Mucosa of descending colon (tissue), 3 donors: Measurements from ENCODE around the gene FCHSD1. TPM values are rescaled to one million over a fixed set of nuclear protein-coding genes. Genes with fewer than 3 reads are reported as not detected.

Experiments used
- ATAC-seq: fragments of 200-7000 bp; cut with Tn5 transposase; one replicate; pipeline ENCODE4 v1.9.1; 2020; ENCODE audit warnings: mild to moderate bottlenecking, moderate library complexity
- DNase-seq, 3 donors: peaks; one replicate each; pipeline ENCODE4 v3.0.0-alpha.2; 2020
- H3K36me3 ChIP-seq: fragments of 200-600 bp; one replicate; pipeline ENCODE4 v1.8.0; 2021; ENCODE audit warnings: low read depth, mild to moderate bottlenecking
- H3K4me1 ChIP-seq: fragments of 200-600 bp; one replicate; pipeline ENCODE4 v1.8.0; 2021; ENCODE audit warnings: low read depth, mild to moderate bottlenecking
- H3K4me3 ChIP-seq: fragments of 200-600 bp; one replicate; pipeline ENCODE4 v1.8.0; 2021; ENCODE audit warnings: mild to moderate bottlenecking
- H3K9me3 ChIP-seq: fragments of 200-600 bp; one replicate; pipeline ENCODE4 v1.8.0; 2021; ENCODE audit warnings: mild to moderate bottlenecking
- intact Hi-C, 2 donors: fragments of 100-400 bp; cut with DNase I in 1 of 2; cut with micrococcal nuclease in 1 of 2; formaldehyde crosslinking; loops; one replicate each; pipeline versions ENCODE4 v1.11.0 to v1.11.1; 2022; cut with DNase I, micrococcal nuclease
- total RNA-seq, 3 donors: library from RNA; stranded (reverse); fragmentation: NEBNext Ultra II Directional in 2 of 3; extraction: Animal tissue kit (Norgen Biotek cat#: 25700) in 2 of 3; gene quantifications; one replicate each; pipeline versions ENCODE4 v1.2.1 to v1.2.4, GENCODE V29; 2021 to 2023
- TF ChIP-seq, protein P1 (sequence below): fragments of 200-600 bp; IDR thresholded peaks from one replicate; pipeline ENCODE4 v1.8.0; 2022; ENCODE audit warnings: antibody characterized with exemption, mild to moderate bottlenecking
- donor health status: DM: no; HTN: no; CAD: no; lungs with moderate emphysema.
- donor health status: DM: no; HTN: no; CAD: no.
- donor health status: DM: no; HTN: yes; CAD: no.

The FCHSD1 gene
- total RNA-seq, 3 donors from 2014 or later: 16.3 to 23.3 (median 17.6) TPM

DNA sequence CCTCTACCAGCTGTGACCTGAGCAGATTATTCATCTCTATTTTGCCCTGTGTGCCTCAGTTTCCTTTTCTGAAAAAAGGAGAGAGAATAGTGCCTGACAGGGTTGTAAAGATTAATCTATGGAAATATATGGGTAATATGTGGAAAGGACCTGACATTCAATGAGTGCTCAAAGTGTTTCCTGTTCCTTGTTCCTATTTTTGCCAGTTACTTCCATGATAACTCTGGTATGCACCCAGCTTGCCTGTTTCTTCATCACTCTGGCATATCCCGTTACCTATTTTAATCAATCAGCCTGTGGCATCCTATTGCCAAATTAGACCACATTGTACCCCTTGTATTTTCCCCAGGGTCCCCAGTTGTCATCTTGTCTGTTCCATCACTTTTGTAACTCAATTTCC is 34.4 kb upstream of the FCHSD1 start:
- no peak overlapping the region for H3K4me3 ChIP-seq
- DNase-seq (no peak), ATAC-seq (no peak)
- TF ChIP-seq, protein P1, sequence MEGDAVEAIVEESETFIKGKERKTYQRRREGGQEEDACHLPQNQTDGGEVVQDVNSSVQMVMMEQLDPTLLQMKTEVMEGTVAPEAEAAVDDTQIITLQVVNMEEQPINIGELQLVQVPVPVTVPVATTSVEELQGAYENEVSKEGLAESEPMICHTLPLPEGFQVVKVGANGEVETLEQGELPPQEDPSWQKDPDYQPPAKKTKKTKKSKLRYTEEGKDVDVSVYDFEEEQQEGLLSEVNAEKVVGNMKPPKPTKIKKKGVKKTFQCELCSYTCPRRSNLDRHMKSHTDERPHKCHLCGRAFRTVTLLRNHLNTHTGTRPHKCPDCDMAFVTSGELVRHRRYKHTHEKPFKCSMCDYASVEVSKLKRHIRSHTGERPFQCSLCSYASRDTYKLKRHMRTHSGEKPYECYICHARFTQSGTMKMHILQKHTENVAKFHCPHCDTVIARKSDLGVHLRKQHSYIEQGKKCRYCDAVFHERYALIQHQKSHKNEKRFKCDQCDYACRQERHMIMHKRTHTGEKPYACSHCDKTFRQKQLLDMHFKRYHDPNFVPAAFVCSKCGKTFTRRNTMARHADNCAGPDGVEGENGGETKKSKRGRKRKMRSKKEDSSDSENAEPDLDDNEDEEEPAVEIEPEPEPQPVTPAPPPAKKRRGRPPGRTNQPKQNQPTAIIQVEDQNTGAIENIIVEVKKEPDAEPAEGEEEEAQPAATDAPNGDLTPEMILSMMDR: no peak
- intact Hi-C loops: no loop called here
- H3K4me1 ChIP-seq: peaks cover 18% of the 10 kb centered on the region
- H3K9me3 ChIP-seq: no peaks in the 10 kb centered on the region
- H3K36me3 ChIP-seq: no peaks in the 10 kb centered on the region

DNA sequence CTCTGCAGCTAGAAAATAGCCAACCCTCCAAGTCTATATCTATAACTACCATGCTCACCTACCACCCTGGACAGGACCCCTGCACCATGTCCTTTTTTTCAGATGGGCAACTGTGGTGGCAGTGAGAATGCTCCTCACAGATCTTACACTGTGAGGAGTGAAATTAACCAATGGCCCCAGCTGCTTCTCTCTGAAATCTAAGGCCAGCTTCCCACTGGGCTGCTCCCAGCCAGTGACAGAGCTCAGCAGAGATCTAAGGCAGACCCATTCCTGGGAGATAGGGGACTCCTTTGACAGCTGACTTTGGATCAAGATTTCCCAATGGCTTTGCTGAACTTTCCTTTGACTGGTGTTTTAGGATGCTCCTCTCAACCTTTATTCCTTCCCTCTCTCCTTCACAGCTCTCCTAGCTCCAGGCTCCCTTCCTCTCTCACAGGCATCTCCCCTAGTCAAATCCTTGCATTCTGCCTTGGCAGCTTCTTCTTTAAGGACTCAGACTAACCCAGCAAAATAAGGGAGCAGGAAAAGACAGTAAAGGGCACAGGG is 32.5 kb upstream of the FCHSD1 start:
- Histone ChIP-seq H3K9me3 (no peaks in the 10 kb centered on the region), H3K4me3 (no peak overlapping the region), H3K4me1 (peaks cover 18% of the 10 kb centered on the region), H3K36me3 (no peaks in the 10 kb centered on the region)
- TF ChIP-seq, protein P1: no peak
- DNase-seq (no peak), ATAC-seq (no peak)
- intact Hi-C loops: no loop called here

DNA sequence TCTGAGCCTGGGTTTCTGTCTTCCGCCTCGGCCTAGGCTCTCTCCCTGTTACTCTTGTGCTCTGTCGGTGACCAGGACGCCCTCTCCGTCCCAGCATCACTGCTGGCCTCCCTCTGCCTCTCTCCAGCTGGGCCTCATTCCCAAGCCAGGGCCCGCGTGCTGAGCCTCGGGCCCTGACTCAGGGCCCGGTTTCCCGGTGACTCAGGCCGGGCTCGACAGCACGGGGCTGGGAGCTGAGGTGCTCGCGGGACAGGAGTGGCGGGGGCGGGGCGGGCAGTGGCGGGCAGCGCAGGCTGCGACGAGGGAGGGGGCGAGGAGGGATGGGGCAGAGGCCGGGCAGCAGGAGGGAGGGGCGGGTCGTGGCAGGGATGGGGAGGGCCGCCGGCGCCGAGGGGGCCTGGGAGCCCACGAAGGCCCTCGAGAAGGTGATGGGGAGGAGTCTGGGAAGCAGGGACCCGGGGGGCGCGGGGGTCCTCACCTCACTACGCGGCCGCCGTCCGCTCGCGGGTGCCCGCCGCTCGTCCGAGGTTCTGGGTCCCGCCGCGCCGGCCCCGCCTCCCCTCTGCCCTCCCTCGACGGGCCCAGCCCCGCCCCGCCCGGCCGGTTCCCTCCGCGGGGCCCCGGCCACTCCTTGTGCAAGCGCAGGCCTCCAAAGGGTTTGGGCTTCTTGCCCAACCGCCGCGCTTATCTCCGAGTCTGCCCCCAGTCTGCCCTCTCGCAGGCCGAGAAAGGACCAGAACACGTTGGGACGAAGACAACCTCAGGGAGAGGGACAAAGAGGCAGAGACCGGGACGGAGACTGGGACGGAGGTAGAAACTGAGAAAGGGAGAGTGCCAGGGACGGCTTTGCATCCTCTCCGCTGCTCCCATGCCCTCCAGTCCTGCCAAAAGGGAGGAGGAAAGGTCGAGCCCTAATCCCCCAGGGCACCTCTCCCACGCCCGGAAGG is 30.8 kb upstream of the FCHSD1 start, which contains the start of gene ARAP3:
ARAP3 (minus strand) TSS at position 536 of the 947 bp plus-strand sequence. CDS start 1,744 bp downstream, outside the sequence.
- DNase-seq: peak; percentile 83 to 89 (median 89)
- peak within 1 kb of the TSS; percentile 6 for H3K4me3 ChIP-seq
- no peaks in the 10 kb centered on the region for H3K36me3 ChIP-seq
- ATAC-seq: peak; percentile 94
- intact Hi-C loops: no loop called here
- no peaks in the 10 kb centered on the region for H3K9me3 ChIP-seq
- peaks cover 18% of the 10 kb centered on the region for H3K4me1 ChIP-seq
- TF ChIP-seq, protein P1: no peak

DNA sequence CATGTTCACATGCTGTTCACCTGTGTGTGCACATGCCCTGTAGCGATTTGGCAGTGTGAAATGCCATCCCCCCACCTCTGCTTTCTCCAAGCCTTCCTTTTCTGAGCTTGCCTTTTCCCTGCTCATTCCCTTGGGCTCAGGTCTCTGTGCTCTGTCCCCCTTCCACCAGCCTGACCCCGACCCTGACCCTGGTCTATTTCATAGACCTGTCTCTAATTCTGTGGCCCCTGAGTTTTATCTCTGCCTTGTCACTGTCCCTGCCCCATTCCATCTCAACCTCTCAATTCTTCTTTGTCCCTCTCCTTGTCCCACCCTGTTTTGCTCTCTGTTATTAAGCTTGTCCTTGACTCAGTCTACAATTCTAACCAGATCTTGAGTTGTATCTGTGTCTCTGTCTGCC is 30.1 kb upstream of the FCHSD1 start:
- Histone ChIP-seq H3K4me1 (peaks cover 18% of the 10 kb centered on the region), H3K4me3 (no peak overlapping the region), H3K36me3 (no peaks in the 10 kb centered on the region), H3K9me3 (no peaks in the 10 kb centered on the region)
- DNase-seq (no peak), ATAC-seq (peak; percentile 1)
- intact Hi-C loops: no loop called here
- TF ChIP-seq, protein P1: no peak

DNA sequence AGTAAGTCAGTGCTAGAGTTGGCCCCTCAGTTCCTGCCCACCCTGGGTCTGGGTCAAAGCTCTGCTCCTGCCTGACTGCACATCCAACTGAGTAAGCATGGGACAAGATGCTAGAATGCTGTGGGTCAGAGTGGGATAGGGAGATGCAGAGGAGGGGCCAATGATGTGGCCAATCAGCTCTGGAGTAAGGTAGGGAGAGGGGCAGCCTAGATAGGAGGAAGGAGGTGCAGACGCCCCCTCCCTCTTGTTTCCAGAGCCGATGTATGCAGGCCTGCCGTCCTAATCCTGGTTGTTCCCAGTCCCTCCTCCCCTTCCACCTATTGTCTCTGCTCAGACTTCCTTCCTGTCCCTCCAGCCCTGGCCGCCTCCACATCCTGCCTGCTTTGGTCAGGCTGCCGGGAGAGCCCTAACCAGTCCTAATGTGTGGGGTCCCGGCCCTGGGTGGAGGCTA is 29.6 kb upstream of the FCHSD1 start:
- TF ChIP-seq, protein P1: no peak
- Histone ChIP-seq H3K36me3 (no peaks in the 10 kb centered on the region), H3K9me3 (no peaks in the 10 kb centered on the region), H3K4me3 (no peak overlapping the region), H3K4me1 (peaks cover 18% of the 10 kb centered on the region)
- peak; percentile 20 for ATAC-seq
- intact Hi-C loops: no loop called here
- DNase-seq: peak in 2 of 3 donors; percentile 56 to 66
